Left kidney (tissue), 2 donors: ENCODE measurements around the gene INAVA. TPM values are rescaled to one million over a fixed set of nuclear protein-coding genes. Genes with fewer than 3 reads are reported as not detected.

Source experiments
- DNase-seq: peaks from one replicate; pipeline ENCODE4 v3.0.0-alpha.2; 2013
- polyA plus RNA-seq: library from polyadenylated mRNA; unstranded; fragments of 120-200 nt; gene quantifications from one replicate; pipeline ENCODE4 v1.2.1, GENCODE V29; 2013; ENCODE audit not compliant: insufficient read length

Gene INAVA
- polyA plus RNA-seq, 1 donor = 33.8 TPM

DNA sequence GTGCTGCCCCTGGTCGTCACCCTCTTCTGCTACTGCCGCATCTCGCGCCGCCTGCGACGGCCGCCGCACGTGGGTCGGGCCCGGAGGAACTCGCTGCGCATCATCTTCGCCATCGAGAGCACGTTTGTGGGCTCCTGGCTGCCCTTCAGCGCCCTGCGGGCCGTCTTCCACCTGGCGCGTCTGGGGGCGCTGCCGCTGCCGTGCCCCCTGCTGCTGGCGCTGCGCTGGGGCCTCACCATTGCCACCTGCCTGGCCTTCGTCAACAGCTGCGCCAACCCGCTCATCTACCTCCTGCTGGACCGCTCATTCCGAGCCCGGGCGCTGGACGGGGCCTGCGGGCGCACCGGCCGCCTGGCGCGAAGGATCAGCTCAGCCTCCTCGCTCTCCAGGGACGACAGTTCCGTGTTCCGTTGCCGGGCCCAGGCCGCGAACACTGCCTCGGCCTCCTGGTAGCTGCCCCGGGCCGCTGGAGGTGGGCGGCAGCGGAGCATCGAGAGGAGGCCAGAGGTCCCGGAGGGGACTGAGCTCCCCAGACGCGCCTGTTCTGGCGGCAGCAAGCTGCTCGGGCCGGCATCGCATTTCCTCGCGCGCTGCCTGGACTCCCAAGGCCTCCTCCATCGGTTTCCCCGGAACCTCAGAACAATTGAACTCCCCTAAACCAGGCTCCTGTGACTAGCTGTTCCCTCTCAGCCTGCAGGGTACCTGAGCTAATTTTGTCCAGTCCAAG lies 20.9 kb upstream of the INAVA start:
- no peak for DNase-seq

DNA sequence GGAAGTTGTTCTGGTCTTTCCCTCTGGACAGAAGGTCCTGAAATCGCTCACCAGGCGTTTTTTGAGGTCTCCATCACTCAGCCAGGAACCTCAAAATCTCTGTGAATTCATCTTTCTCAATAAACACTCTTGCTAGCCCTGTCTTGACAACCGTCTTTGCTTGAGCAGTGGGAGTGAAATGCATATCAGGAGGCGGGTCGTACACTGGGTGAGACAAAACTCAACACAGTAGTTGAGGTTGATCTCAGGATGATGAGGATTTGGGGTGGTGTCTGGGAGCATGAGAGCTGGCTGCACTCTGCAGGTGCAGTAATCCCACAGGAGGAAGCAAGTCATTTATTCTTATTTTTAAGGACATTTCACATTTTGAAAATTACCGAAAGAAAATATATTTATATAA lies 20.0 kb upstream of the INAVA start:
- DNase-seq = no peak

DNA sequence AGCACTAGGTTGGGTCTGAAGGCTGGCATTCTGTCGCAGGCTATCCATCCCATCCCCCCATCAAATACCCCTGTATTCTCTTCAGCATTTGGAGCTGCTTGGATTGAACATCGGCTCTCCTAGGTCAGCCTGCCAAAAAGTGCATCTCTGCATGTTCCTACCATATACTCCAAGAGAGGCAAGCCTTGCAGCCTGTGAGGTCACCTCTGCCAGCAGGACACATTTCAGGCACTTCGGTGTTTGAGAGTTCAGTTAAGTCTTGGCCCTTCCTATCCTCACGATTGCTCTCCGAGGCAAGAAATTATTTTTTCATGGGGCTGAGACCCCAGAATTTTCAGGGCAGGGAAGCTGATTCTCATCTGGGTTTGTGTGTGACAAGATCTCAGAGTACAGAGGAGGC lies 19.3 kb upstream of the INAVA start:
- DNase-seq = no peak

DNA sequence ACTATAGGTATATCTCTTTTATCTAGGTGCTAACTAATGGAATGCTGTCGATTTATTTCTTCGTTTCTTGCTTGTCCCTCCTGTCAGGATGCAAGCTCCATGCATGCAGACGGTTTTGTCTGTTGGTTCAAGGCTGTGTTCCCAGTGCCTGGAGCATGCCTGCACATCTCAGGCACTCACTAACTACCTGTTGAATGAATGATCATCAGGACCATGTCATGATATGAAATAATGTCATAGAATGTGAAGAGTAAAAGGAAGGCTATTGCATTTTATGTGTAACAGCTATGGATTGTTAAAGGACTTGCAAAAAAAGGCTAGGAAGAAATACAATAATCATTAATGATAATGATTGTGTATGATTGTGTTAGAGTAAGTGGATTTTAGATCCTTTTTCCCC lies 17.7 kb upstream of the INAVA start:
- no peak for DNase-seq

DNA sequence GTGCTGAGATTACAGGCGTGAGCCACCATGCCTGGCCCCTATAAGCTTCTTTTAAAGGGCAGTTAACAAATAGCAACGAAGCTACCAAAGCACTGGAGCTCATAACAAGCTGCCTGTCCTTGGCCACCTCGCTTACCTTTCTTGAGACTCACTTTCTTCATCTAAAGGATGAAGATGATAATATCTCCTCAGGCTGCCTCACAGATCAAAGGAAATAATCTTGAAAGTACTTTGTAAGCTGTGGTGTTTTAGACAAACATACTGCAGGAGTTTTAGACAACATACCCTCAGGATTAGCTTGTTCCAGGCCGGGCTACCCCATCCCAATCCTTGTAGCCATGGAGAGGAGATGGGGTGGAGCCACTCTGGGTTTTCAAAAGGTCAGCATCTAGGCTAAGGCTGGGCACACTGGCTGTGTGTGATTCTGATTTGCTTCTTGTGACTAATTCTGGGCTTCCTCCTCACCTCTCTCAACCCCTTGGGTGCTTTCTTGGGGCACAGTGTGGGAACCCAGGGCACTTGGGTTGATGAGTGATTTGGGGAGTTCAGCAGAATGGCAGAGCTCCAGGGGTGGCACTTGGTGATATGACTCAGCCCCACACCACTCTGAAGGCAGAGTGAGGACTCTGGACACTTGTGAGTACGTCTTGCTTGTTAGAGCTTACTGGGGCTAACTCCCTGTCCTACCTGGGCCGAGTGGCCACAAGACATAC lies 16.7 kb upstream of the INAVA start:
- no peak for DNase-seq

DNA sequence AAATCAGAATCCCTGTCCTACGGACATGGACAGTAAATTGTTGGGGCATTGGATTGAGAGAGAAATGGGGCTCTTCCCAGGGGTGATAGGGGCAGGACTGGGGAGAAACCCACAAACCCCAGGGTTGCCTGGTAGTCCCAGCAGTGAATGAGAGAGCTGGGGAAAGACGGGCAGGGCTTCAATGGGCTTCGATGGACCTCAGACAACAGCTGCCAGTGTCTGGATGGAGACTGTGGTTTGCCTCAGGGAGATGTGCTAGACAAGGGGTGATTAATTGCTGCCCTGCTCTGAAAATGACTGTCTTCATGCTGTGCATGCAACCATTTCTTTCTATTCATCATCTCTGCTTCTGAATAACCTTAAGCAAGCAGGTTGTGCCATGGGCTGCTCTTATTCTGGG lies 14.5 kb upstream of the INAVA start:
- DNase-seq = no peak

DNA sequence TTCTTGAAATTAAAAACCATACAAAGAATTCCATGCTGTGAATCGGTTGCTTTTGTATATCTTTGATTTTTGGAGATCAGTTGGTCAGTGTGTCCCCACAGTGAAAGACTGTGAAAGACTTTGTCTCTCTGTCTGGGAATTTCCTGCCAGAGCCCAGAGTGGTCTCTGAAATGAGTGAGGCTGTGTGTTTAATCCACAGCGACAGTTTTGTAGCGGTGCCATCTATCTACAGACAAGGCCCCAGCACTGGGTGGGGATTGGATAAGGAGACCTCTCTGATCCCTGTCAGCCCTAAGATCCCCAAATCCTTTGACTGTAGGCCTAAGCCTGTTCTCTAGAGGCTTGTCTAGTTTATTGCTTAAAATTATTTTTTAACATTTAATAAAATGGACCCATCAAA lies 11.6 kb upstream of the INAVA start:
- DNase-seq = no peak

DNA sequence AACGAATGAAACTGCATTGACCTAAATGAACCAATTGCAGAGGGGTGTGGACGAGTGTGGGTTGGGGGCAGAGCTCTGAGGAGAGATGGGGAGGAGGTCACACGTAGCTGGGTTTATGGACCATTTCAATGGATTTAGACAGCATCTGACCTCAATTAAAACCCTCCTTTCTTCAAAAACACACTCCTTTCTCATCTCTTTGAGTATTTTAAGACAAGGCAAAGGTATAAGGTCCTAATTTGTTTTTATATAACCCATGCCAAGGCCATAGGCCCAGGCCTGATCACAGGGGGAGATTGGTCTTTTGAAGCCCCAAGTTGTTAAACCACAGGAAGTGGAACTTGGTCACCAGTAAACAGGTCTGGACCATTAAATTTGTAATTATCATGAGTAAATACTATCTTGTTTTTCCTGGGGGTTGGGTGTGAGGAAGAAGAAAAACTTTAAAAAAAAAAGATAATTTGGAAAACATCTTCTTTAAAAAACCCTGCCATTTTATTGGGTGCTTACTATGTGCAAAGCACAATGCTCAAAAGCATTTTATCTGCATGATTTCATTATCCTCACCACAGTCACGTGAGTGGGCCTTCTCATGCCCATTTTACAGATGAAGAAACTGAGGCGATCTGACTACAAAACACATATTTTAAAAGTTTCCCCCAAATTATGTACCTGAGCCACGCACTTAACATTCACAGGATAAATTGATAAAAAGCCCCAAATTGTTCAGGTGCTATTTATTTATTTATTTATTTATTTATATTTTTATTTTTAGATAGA lies 8.9 kb upstream of the INAVA start:
- no peak for DNase-seq

DNA sequence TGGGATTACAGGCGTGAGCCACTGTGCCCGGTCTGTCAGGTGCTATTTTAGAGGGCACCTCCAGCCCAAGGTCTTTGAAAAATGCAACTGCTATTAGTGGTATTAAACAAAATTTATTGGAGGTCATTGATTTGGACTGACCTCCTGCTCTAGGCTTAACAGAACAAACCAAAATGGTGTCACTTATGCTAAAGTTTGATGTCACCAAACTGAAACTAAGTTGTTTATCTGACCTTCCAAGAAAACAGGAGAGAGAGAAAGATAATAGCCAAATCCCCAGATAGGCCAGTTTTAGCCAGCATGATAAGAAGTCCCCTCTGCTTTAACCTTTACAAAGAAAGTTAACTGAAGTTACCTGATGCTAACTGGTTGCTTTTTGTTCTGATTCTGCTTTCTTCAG lies 8.1 kb upstream of the INAVA start:
- no peak for DNase-seq

DNA sequence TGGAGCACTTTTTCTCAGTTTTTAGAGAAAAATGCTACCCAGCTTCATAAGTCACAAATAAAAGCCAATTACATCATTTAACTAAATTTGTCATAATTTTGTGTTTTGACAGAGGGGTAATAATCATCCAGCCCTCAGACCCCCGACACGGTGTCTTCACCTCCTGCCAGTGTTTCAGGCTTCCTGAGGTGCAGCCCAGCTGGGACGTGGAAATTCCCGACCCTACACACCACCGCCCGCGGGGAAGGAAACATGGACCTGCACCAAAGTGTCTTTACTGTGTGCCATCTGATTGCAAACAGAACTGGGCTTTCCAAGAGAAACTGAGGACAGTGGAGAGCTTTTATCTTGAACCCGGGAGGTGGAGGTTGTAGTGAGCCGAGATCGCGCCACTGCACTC lies 7.7 kb upstream of the INAVA start:
- DNase-seq = no peak

DNA sequence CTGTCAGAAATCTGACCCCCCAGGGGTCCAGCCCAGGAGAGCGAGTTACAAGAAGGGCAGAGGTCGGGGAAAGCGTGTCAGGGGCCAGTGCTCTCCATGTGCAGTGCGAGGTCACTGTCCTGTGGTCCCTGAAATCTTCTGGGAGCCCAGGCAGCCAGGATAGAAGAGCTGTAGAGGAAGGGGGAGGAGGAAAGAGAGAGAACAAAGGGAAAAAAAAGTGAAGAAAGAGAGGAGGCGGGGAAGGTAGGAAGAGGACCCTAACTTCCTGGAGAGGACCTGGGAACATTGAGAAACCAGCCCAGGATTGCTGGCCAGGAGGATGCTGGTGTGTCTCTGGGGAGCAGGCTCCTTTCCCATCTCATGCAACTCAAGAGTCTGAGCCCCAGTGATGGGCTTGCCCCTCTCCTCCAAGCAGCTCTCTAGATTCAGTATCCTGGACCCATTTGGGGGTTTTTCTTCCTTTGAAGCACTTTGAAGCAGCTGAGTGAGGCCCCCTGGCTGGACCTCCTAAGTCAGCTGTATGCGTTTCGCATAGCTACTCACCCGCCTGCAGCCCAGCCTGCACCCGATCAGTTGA lies 6.8 kb upstream of the INAVA start:
- DNase-seq = no peak

DNA sequence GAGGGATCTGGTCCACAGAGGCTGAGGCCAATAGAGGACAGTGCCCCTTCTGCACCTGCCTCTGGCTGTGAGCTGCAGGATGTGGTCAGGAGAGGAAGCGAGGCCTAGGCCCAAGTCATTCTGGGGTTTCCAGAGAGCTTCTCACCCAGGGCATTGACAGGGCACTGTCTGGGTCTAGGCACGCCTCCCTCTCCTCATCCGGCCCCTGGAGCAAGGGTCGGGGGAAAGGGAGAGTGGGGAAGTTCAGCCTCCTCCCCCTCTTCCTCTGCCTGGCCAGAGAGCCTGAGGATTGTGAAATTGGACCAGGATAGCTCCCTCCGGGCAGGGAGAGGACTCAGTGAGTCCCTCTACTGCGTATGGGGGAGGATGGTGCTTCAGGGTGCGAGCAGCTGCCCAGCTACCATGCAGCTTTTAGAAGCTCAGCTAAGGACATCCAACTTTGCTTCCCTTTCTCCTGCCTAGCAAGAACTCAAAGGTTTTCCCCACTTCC lies 6.3 kb upstream of the INAVA start:
- no peak for DNase-seq

DNA sequence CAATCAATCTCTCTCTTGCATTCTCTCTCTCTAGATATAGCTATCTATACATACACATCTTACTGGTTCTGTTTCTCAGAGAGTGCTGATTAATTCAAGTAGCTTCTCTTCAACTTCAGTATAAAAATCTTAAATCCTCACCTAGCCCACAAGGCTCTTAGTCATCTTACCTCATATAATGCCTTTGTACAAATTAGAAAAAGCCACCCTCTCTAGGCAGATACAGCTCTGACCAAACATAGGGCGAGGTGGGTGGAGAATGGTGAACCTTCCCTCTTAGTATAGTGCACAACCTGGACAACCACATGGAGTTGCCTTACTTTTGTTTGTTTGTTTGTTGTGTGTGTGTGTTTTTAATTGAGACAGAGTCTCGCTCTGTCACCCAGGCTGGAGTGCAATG lies 5.1 kb upstream of the INAVA start:
- DNase-seq = no peak

DNA sequence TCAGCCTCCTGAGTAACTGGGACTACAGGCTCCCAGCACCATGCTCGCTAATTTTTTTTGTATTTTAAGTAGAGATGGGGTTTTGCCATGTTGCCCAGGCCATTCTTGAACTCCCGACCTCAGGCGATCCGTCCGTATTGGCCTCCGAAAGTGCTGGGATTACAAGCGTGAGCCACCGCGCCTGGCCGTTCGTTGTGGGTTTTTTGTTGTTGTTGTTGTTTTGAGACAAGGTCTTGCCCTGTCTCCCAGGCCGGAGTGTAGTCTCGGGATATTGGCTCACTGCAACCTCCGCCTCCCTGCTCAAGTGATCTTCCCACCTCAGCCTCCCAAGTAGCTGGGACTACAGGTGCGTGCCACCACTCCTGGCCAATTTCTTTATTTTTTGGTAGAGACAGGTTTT lies 4.7 kb upstream of the INAVA start:
- DNase-seq = no peak

DNA sequence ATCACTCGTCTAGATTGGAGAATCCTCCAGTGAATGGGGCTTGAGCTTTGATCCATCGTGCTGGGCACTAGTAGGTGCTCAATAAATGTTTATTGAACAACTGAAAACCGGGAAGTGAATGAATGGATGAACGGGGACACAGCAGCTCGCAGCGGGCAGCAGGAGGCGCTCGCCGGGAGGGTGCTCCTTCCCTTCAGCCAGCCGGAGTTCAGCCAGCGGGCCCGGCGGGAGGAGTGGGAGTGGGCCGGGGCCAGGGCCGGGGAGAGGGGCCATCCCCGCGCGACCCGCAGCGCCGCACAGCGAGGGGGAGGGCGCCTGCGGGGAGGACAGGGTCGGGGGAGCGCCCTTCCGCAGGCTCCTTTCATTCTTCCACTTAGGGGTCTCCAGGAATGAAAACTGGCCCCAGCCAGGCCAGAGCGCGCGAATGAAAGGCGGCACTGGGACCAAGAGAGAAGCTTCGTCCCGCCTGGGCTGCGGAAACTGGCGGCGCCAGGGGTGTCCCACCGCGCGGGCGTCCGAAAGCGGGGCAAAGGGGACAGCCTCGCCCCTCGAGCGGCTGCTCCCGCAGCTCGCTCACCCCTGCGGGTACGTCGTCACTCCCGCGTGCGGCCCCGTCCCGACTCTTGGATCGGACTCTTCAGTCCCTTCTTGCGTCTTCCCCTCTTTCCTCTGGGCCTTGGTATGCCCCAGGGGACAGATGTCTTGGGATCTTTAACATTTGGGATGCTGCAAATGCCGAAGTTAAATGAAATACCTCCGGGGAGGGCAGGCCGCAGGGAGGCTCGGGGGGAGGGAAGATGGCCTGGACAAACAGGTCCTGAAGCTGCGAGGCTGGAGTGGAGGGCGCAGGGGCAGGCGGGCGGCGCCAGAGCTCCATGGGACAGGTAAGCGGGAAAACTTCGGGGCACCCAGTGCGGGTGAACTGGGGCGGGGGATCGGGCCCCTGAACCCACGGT lies 3.6 kb upstream of the INAVA start:
- DNase-seq = peak; percentile 72

DNA sequence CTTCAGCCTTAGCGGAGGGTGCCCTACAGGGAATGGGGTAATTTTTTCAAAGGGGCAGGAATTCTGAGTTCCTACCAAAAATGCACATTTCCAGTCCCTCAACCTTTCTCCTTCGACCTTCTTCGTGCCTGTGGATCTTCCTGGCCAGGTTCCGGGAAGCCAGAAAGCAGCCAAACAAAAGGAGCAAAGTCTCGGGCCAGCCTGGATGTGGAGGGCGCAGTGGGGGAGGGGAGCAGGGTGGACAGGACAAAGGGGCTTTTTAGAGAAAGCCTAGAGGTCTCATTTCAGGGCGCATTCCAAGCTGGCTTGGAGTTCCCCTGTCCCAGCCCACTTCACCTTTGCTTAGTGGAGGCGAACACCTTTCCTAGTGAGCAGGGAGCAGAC lies 2.9 kb upstream of the INAVA start:
- no peak for DNase-seq

DNA sequence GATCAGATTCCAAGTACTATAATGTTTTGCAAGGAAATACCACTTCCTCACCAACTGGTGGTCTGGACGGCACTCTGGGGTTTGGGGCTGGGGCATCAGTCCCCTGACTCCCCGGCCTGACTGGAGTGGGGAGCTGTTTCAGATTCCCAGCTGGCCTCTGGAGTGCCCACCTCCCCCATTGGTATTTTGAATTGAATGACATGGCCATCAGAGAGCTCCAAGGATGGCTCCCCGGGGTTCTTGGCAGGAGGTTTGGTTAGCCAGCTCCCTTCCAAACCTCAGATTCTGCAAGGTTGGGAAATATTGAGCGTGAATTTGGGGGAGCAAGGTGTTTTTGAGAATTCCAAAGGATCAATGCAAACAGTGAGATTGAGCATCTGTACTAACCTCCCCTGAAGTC lies 2.2 kb upstream of the INAVA start:
- no peak for DNase-seq

DNA sequence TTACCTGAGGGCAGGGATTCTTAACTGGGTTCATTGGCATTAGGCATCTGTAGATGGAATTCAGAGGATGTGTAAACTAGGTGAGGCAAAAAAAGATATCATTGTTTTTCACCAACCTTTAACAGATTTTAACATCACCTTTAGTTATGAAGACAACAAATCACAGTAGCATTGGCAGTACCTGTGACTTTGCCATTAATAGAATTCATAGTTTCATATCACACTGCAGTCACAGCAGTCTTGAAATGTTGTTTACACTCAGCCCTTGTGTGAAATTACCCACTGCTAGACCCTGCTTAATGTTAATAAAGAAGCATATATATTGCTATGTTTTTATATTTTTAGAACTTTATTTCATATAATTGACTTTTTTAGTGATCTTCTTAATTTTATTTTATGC lies 1.7 kb upstream of the INAVA start:
- no peak for DNase-seq

DNA sequence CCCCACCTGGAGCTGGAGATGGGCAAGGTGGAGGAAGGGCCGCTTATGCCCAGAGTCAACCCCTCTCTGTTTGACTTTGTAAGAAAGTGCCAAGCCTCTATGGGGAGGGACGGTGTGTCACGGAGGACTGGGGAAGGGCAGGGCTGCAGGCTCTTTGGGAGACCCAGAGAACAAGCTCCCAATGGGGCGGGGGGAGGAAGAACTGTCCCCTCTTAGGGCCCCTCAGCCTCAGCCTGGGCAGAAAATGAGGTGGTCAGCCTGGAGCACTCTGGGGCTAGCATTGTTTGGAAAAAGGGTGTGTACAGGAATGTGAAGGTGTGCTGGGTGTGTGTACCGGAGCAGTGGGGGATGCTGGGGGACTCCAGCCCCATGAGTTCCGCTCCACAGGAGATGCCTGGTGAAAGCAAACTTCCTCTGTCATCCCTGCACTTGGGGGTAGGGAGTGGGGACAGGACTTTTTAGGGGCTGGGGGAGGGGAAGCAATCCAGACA lies 1.2 kb upstream of the INAVA start:
- DNase-seq = no peak

DNA sequence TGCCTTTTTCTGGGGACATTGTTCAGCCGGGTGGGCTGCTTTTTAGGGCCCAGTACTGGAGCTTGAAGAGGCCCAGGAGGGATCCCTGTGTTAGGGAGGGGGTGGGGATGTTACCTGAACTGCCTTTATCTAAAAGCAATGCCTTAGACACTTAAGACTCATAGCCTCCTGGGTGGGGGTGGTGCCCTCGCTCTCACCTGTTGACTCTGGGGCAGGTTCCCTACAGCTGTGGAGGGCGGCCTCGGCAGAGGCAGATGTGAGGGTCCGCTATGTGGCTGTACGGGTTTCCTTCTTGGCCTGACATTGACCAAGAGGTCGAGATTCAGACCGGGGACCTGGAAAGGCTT lies 716 bp downstream of the INAVA start:
- DNase-seq = no peak

DNA sequence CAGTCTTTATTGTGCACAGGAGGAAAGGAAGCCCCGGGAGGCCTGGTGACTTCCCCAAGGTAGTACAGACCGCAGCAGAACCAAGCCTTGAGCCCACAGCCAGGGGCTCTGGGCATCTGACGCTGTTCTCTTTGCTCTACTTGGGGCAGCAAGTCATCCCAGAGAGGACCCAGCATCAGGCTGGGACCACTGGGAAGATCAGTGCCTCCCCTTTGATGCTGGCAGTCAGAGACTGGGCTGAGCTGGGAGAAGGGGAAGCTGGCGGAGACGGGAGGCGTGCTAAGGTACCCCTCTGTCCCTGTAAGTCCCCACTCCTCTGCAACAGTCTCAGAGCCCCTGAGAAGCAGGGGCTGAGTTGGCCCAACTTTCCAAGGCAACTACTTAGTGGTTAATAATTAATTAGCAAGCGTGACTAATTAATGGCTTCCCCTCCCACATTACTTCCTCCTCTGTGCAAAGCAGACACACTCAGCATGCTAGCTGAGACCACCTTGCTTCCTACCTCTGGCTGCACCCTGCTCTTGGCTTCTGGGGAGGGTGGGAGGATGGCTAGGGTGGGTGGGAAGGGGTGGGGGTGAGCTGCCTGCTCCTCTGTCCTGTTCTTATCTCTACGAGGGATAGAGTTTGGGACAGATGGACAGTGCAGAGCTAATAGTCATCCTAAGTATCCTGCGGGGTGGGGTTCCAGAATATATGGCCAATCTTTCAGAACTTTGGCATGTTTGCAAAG lies 1.3 kb downstream of the INAVA start:
- no peak for DNase-seq
